ENCODE results near the gene STAG1. TPM values are rescaled to one million over a fixed set of nuclear protein-coding genes. Genes with fewer than 3 reads are reported as not detected.
A peak's percentile ranks its signal among the peaks of the same experiment; 100 is the strongest.

STAG1 gene
- total and polyA plus RNA-seq, 8 donors: 29.6 to 52.7 (median 44.1) TPM

DNA sequence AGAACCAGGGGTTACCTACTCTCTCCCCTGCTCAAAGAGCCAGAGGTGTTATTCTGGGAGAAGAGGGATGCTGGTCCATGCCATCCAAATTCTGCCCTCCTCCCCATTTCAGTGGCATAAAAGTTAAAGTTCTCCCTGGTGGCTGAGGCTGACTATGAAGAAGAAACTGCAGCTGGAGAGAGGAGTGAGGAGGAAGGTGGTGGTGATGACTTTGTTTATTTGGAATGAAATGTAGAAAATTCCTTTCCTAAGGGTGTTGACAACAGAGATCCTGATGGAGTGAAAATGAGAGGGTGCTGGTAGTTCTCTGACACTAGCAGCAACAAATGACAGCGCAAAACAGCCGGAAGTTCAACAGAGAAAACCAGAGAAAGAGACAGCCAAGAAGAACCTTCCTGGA, 401.6 kb downstream of the STAG1 start:
- intact Hi-C loops (cut with DNase I): no loop called here
- H3K27me3 ChIP-seq: no peaks in the 10 kb centered on the region
- H3K4me1 ChIP-seq: no peaks in the 10 kb centered on the region
- no peak overlapping the region for H3K4me3 ChIP-seq
- TF ChIP-seq, protein P1, sequence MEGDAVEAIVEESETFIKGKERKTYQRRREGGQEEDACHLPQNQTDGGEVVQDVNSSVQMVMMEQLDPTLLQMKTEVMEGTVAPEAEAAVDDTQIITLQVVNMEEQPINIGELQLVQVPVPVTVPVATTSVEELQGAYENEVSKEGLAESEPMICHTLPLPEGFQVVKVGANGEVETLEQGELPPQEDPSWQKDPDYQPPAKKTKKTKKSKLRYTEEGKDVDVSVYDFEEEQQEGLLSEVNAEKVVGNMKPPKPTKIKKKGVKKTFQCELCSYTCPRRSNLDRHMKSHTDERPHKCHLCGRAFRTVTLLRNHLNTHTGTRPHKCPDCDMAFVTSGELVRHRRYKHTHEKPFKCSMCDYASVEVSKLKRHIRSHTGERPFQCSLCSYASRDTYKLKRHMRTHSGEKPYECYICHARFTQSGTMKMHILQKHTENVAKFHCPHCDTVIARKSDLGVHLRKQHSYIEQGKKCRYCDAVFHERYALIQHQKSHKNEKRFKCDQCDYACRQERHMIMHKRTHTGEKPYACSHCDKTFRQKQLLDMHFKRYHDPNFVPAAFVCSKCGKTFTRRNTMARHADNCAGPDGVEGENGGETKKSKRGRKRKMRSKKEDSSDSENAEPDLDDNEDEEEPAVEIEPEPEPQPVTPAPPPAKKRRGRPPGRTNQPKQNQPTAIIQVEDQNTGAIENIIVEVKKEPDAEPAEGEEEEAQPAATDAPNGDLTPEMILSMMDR (IDR thresholded peaks at IDR 0.05): no peak
- H3K36me3 ChIP-seq: peaks cover 0 to 35% of the 10 kb centered on the region in 2 donors
- DNase-seq (peak in 2 of 4 donors; percentile 15 to 21), ATAC-seq (peak; percentile 40)
- peak overlapping the region; percentile 19 to 44 for H3K27ac ChIP-seq
- no peaks in the 10 kb centered on the region for H3K9me3 ChIP-seq

DNA sequence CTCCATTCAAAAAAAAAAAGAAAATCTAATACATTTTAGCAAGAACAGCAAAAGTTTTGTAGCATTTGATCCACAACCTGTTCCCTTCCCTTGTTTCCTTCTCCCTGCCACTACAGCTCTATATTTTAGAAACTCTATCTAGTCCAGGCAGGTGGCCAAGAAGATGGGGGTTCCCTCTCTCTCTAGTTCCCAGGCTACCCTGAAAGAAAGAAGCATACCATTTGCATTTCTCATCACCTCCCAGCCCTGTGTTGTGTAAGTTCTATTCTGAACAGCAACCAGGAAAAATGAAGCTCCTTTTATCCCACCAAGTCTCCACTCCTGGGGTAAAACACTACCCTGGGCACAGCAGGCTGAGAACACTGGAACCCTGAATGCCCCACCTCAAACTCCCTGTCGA, 402.0 kb downstream of the STAG1 start:
- Histone ChIP-seq H3K4me1 (no peaks in the 10 kb centered on the region), H3K27ac (peak overlapping the region; percentile 19 to 44), H3K36me3 (peaks cover 0 to 36% of the 10 kb centered on the region in 2 donors), H3K4me3 (no peak overlapping the region), H3K9me3 (no peaks in the 10 kb centered on the region), H3K27me3 (no peaks in the 10 kb centered on the region)
- intact Hi-C loops (cut with DNase I): no loop called here
- ATAC-seq (peak; percentile 79), DNase-seq (peak in 1 of 4 donors; percentile 35)
- TF ChIP-seq, protein P1 (IDR thresholded peaks at IDR 0.05): no peak

DNA sequence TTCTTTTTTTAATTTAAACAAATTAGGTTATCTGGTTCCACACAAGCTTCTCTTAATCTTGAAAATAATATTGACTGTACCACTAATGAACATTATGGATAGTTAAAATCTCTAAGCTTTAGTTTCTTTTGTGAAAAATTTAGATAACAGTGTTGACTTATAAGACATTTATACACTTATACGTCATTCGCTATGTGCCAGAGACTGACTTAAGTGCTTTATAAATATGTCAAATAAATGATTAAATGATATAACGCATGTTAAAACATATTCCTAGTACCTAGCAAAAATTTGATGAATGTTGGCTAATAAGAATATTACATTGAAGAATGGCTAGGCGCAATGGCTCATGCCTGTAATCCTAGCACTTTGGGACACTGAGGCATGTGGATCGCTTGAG, 405.7 kb downstream of the STAG1 start:
- Histone ChIP-seq H3K4me1 (peaks cover 6 to 10% of the 10 kb centered on the region in 2 donors), H3K9me3 (no peaks in the 10 kb centered on the region), H3K4me3 (no peak overlapping the region), H3K36me3 (peaks cover 0 to 54% of the 10 kb centered on the region in 2 donors), H3K27ac (no peak overlapping the region), H3K27me3 (no peaks in the 10 kb centered on the region)
- DNase-seq (no peak), ATAC-seq (no peak)
- intact Hi-C loops (cut with DNase I): no loop called here
- TF ChIP-seq, protein P1 (IDR thresholded peaks at IDR 0.05): no peak

DNA sequence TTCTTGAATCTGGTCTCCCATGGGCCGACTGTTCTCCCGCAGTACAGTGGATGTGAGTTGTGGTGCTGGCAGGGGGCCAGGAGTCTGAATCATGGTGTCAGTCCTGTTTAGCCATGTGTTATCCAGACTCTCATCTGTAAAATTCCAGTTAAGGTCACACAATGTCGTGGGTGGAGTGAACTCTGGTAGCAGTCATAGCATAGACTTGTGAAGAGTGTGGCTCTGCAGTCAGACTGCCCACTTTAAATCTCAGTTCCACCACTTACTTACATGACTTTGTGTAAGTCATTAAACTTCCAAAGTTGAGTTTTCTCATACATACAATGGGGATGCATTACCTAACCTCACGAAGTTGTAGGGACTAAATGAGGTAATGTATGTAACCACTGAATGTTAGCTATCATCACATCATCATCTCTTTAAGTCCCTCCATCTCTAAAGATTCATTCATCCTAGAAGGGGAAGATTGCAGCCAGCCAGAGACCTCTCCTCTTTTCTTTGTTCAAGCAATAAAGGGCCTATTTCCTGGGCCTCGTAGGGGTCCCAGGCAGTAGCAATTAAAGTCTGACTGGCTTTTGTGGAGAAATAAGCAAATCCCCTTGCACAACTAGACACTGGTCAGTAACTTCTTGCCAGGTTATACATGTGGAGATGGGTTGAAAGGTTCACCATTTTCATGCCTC, 408.2 kb downstream of the STAG1 start:
- TF ChIP-seq, protein P1 (IDR thresholded peaks at IDR 0.05): no peak
- Histone ChIP-seq H3K9me3 (no peaks in the 10 kb centered on the region), H3K4me1 (peaks cover 6 to 10% of the 10 kb centered on the region in 2 donors), H3K36me3 (peaks cover 0 to 69% of the 10 kb centered on the region in 2 donors), H3K27ac (peak overlapping the region in 1 of 2 donors; percentile 49), H3K27me3 (no peaks in the 10 kb centered on the region), H3K4me3 (no peak overlapping the region)
- ATAC-seq: peak; percentile 95
- intact Hi-C loops (cut with DNase I): no loop called here
- DNase-seq: peak in 3 of 4 donors; percentile 27 to 87 (median 82)

DNA sequence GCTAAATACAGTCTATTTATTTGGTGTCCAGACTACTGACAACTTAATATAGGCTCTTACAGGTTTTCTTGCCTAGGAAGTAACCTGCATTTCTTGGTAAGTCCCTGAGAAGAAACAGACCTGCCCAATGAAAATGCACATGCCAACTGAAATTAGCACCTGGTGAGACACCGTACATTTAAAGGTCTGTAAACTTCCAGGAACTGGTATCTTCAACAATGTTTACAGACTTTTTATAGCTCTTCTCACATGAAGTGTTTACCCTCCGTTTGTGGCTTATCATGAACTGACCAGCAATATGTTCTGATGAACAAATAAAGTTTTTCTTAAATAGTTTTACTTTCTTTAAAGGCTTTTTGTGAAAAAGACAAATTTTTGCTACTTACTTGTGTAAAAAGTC, 408.7 kb downstream of the STAG1 start:
- H3K27ac ChIP-seq: peak overlapping the region in 1 of 2 donors; percentile 49

More for the DNA sequence above, 408.7 kb downstream of the STAG1 start:
- TF ChIP-seq, protein P1 (IDR thresholded peaks at IDR 0.05): no peak
- Histone ChIP-seq H3K27me3 (no peaks in the 10 kb centered on the region), H3K4me1 (peaks cover 6 to 10% of the 10 kb centered on the region in 2 donors), H3K4me3 (no peak overlapping the region), H3K36me3 (peaks cover 0 to 69% of the 10 kb centered on the region in 2 donors), H3K9me3 (no peaks in the 10 kb centered on the region)
- DNase-seq (peak in 1 of 4 donors; percentile 29), ATAC-seq (peak; percentile 86)
- intact Hi-C loops (cut with DNase I): no loop called here
